ENCODE measurements around the gene SELENON. TPM values are rescaled to one million over a fixed set of nuclear protein-coding genes. Genes with fewer than 3 reads are reported as not detected.

Gene SELENON
- total and polyA plus RNA-seq, 2 of the 13 experiments (the other 11 are each of a cell fraction or from before 2014, with no cell fraction given) = 3.8 to 8.0 TPM

- no peak for TF ChIP-seq ZUFSP (CRISPR knock-in tag; IDR thresholded peaks at IDR 0.05; ENCODE audit: borderline replicate concordance)
- no peak for TF ChIP-seq IKZF1 (IDR thresholded peaks at IDR 0.05)
- peak; percentile 60; the same call in 1 of the 2 replicates for TF ChIP-seq PHF21A (CRISPR knock-in tag; IDR thresholded peaks at IDR 0.05)
- TF ChIP-seq HNF4A (CRISPR knock-in tag; IDR thresholded peaks at IDR 0.05) = no peak
- TF ChIP-seq MXD1 (CRISPR knock-in tag; IDR thresholded peaks at IDR 0.05) = peak; percentile 94
- peak; percentile 98 for TF ChIP-seq TFDP2 (CRISPR knock-in tag; IDR thresholded peaks at IDR 0.05)
- no peak for TF ChIP-seq STAT6 (CRISPR knock-in tag; IDR thresholded peaks at IDR 0.05; ENCODE audit: borderline replicate concordance)
- 0 out of 2 replicates have a peak, but pooled peaks have one; percentile 27 for TF ChIP-seq ESRRA (CRISPR knock-in tag; IDR thresholded peaks at IDR 0.05; ENCODE audit: low read depth)
- no peak for TF ChIP-seq ZNF225 (CRISPR knock-in tag; IDR thresholded peaks at IDR 0.05)
- peak; percentile 76; the same call in 1 of the 2 replicates for TF ChIP-seq NFKB2 (CRISPR knock-in tag; IDR thresholded peaks at IDR 0.05; ENCODE audit: borderline replicate concordance)
- TF ChIP-seq ZGPAT (CRISPR knock-in tag; IDR thresholded peaks at IDR 0.05) = 0 out of 2 replicates have a peak, but pooled peaks have one; percentile 15
- no peak for TF ChIP-seq ZNF431 (CRISPR knock-in tag; IDR thresholded peaks at IDR 0.05; ENCODE audit: borderline replicate concordance, low read depth)
- peak; percentile 78; the same call in 1 of the 2 replicates for TF ChIP-seq SNAPC2 (CRISPR knock-in tag; IDR thresholded peaks at IDR 0.05)
- TF ChIP-seq ZNF598 (CRISPR knock-in tag; IDR thresholded peaks at IDR 0.05; ENCODE audit: borderline replicate concordance) = 0 out of 2 replicates have a peak, but pooled peaks have one; percentile 68
- peak; percentile 45; the same call in 1 of the 2 replicates for TF ChIP-seq TBX2 (CRISPR knock-in tag; IDR thresholded peaks at IDR 0.05; ENCODE audit: borderline replicate concordance)
- peak; percentile 98 for TF ChIP-seq TFDP1 (CRISPR knock-in tag; IDR thresholded peaks at IDR 0.05; ENCODE audit: borderline replicate concordance)
- TF ChIP-seq ZBTB25 (CRISPR knock-in tag; IDR thresholded peaks at IDR 0.05) = peak; percentile 76; the same call in 1 of the 2 replicates
- TF ChIP-seq ZNF776 (CRISPR knock-in tag; IDR thresholded peaks at IDR 0.05) = peak; percentile 83
These were observed 59.2 kb downstream of the SELENON start, which contains the start of gene AUNIP (continued) for GRCh38 chr1:25858906-25859789.
